Pancreas (tissue), 10 donors: ENCODE data around the gene OTP. TPM values are rescaled to one million over a fixed set of nuclear protein-coding genes. Genes with fewer than 3 reads are reported as not detected.

Source experiments
- ATAC-seq, 4 donors: fragments of 200-7000 bp; cut with Tn5 transposase; one replicate each; pipeline versions ENCODE4 v1.8.0 to v1.9.1; 2020; ENCODE audit warnings: mild to moderate bottlenecking in 4 of 4, moderate library complexity in 4 of 4
- DNase-seq, 6 donors: peaks; one replicate each; pipeline ENCODE4 v3.0.0-alpha.2; 2020
- FAIRE-seq: peaks from 2 replicates; lab custom pipeline; 2012; peaks lifted over from hg19 to GRCh38; lab: Jason Lieb, UNC
- H3K27ac ChIP-seq, 4 donors: fragments of 200-600 bp; sonication (generic); 1 replicate in 3 of 4; 2 replicates in 1 of 4; pipeline versions ENCODE4 v1.5.0 to v1.8.0; 2020
- H3K27me3 ChIP-seq, 4 donors: fragments of 200-600 bp; one replicate each; pipeline ENCODE4 v1.8.0; 2021
- H3K36me3 ChIP-seq, 3 donors: fragments of 200-600 bp; sonication (generic) in 1 of 3; one replicate each; pipeline versions ENCODE4 v1.5.0 to v1.8.0; 2020 to 2021
- H3K4me1 ChIP-seq, 3 donors: fragments of 200-600 bp; one replicate each; pipeline ENCODE4 v1.8.0; 2021
- H3K4me3 ChIP-seq, 4 donors: fragments of 200-600 bp; sonication (generic) in 2 of 4; one replicate each; pipeline versions ENCODE4 v1.5.0 to v1.8.0; 2020 to 2021
- H3K9me3 ChIP-seq, 4 donors: fragments of 200-600 bp; one replicate each; pipeline ENCODE4 v1.8.0; 2021
- CTCF ChIP-seq, 4 donors: fragments of 200-600 bp; sonication (generic) in 3 of 4; IDR thresholded peaks; one replicate each; pipeline versions ENCODE4 v1.5.0 to v1.8.0; 2021; ENCODE audit warnings: antibody characterized with exemption in 4 of 4
- WGBS, 2 donors: extraction: QIAGEN DNeasy Blood & Tissue Kit; methylation state at CpG; one replicate each; pipeline ENCODE4 v1.1.7; 2013; 5-methylcytosine and 5-hydroxymethylcytosine counted together
- intact Hi-C, 3 donors: fragments of 100-400 bp; cut with DNase I; formaldehyde crosslinking; loops; one replicate each; pipeline versions ENCODE4 v1.11.1 to v1.14.2; 2022
- polyA plus RNA-seq, 2 donors: library from polyadenylated mRNA; stranded (reverse); fragments of 200-250 nt; gene quantifications; one replicate each; pipeline ENCODE4 v1.2.3, GENCODE V29; 2013
- total RNA-seq, 6 donors: library from RNA; stranded (reverse); fragmentation: NEBNext Ultra II Directional in 4 of 6; extraction: Animal tissue kit (Norgen Biotek cat#: 25700) in 4 of 6; gene quantifications; one replicate each; pipeline versions ENCODE4 v1.2.1 to v1.2.4, GENCODE V29; 2021 to 2023
- donor health status: healthy with polysubstance abuse.
- donor health status: DM: no; HTN: no; CAD: no; lungs with moderate emphysema.
- donor health status: DM: no; HTN: no; CAD: no.
- donor health status: control.
- donor health status: control.
- donor health status: Bipolar disorder and iron deficiency.
- donor health status: DM: yes; HTN: yes; CAD: no.
- donor health status: DM: no; HTN: no; CAD: no.
- donor health status: DM: no; HTN: no; CAD: no.
- donor health status: DM: yes; HTN: yes; CAD: no.

The OTP gene
- total RNA-seq (not detected), polyA plus RNA-seq (not detected)

GRCh38 chr5:77637998-77638762 is at the start of gene OTP:
OTP (minus strand) TSS chr5:77638713; CDS start chr5:77638549, 164 bp downstream.
- no peak within 1 kb of the TSS for H3K27ac ChIP-seq
- ATAC-seq = no peak
- intact Hi-C loops = no loop called here
- no peak for FAIRE-seq
- no peak within 1 kb of the TSS for H3K4me3 ChIP-seq
- H3K27me3 ChIP-seq = peaks cover 21 to 98% (median 68%) of the 10 kb centered on the region in 4 donors
- no peak for DNase-seq
- no peaks in the 10 kb centered on the region for H3K9me3 ChIP-seq
- WGBS, 2 donors = 16 to 17% methylated on average over 24 of the region's 24 CpGs
- TF ChIP-seq CTCF (IDR thresholded peaks at IDR 0.05) = no peak
- H3K4me1 ChIP-seq = no peaks in the 10 kb centered on the region
- H3K36me3 ChIP-seq = no peaks in the 10 kb centered on the region

- no peak overlapping the region for H3K27ac ChIP-seq
- no peak overlapping the region for H3K4me3 ChIP-seq
- 85 to 88% methylated on average over 6 of the region's 6 CpGs for WGBS, 2 donors
- H3K4me1 ChIP-seq = no peaks in the 10 kb centered on the region
- no peak for DNase-seq
- intact Hi-C loops = no loop called here
- FAIRE-seq = no peak
- H3K9me3 ChIP-seq = no peaks in the 10 kb centered on the region
- H3K27me3 ChIP-seq = no peaks in the 10 kb centered on the region
- no peak for TF ChIP-seq CTCF (IDR thresholded peaks at IDR 0.05)
- ATAC-seq = no peak
- no peaks in the 10 kb centered on the region for H3K36me3 ChIP-seq
These were observed 44.7 kb upstream of the OTP start for GRCh38 chr5:77683171-77683732.

GRCh38 chr5:77670526-77670925 is 32.0 kb upstream of the OTP start:
- no peaks in the 10 kb centered on the region for H3K4me1 ChIP-seq
- DNase-seq (no peak), ATAC-seq (no peak), FAIRE-seq (no peak)
- intact Hi-C loops = no loop called here
- H3K36me3 ChIP-seq = no peaks in the 10 kb centered on the region
- H3K27ac ChIP-seq = no peak overlapping the region
- WGBS, 2 donors = 56 to 61% methylated on average over 3 of the region's 3 CpGs
- no peaks in the 10 kb centered on the region for H3K27me3 ChIP-seq
- no peak for TF ChIP-seq CTCF (IDR thresholded peaks at IDR 0.05)
- H3K9me3 ChIP-seq = no peaks in the 10 kb centered on the region
- H3K4me3 ChIP-seq = no peak overlapping the region

GRCh38 chr5:77669677-77670076 is 31.2 kb upstream of the OTP start:
- DNase-seq = no peak
- Histone ChIP-seq H3K9me3 (no peaks in the 10 kb centered on the region), H3K4me3 (no peak overlapping the region), H3K4me1 (no peaks in the 10 kb centered on the region), H3K36me3 (no peaks in the 10 kb centered on the region), H3K27ac (no peak overlapping the region), H3K27me3 (no peaks in the 10 kb centered on the region)
- intact Hi-C loops = no loop called here
- WGBS, 2 donors = 52 to 75% methylated on average over 1 of the region's 1 CpG
- ATAC-seq = no peak
- no peak for TF ChIP-seq CTCF (IDR thresholded peaks at IDR 0.05)
- FAIRE-seq = no peak
